H1 (cell line): ENCODE data around the gene STAG2.

Source experiments
- BRCA1 ChIP-seq: IDR thresholded peaks from 2 replicates; pipeline ENCODE4 v1.6.1; 2012; ENCODE audit warnings: low read depth, low read length, improper control_type of control experiment
- CTCF ChIP-seq, 3 experiments: IDR thresholded peaks; 1 replicate in 2 of 3; 2 replicates in 1 of 3; pipeline versions ENCODE4 v1.5.1 to v1.6.1; 2011; ENCODE audit warnings: low read length in 3 of 3, mild to moderate bottlenecking in 3 of 3, inconsistent platforms in 2 of 3, low read depth in 1 of 3, moderate library complexity in 1 of 3; ENCODE audit not compliant: insufficient read depth in 1 of 3; ENCODE audit errors: control extremely low read depth in 1 of 3
- EZH2 ChIP-seq: fragments of 200-600 bp; sonication (generic); IDR thresholded peaks from 2 replicates; pipeline ENCODE4 v1.7.1; 2012; ENCODE audit warnings: low read depth, mild to moderate bottlenecking, moderate library complexity, low read length, inconsistent platforms; ENCODE audit not compliant: severe bottlenecking
- HDAC2 ChIP-seq, 2 experiments: fragments of 300-600 bp in 1 of 2; sonication (generic) in 1 of 2; IDR thresholded peaks; 2 replicates each; pipeline ENCODE4 v1.6.1; 2011 to 2012; ENCODE audit warnings: low read depth in 2 of 2, low read length in 2 of 2, mild to moderate bottlenecking in 2 of 2, moderate library complexity in 2 of 2, borderline replicate concordance in 1 of 2, inconsistent platforms in 1 of 2
- JUN ChIP-seq: IDR thresholded peaks from 2 replicates; pipeline ENCODE4 v1.6.1; 2011; ENCODE audit warnings: low read depth, mild to moderate bottlenecking, improper control_type of control experiment, low read length
- NRF1 ChIP-seq: IDR thresholded peaks from 2 replicates; pipeline ENCODE4 v1.6.1; 2011; ENCODE audit warnings: mild to moderate bottlenecking, low read depth, low read length, improper control_type of control experiment
- POLR2A ChIP-seq, 2 experiments: IDR thresholded peaks; 1 replicate in 1 of 2; 2 replicates in 1 of 2; pipeline ENCODE4 v1.6.1; 2011; ENCODE audit warnings: low read depth in 2 of 2, low read length in 2 of 2, mild to moderate bottlenecking in 2 of 2; ENCODE audit errors: control extremely low read depth in 1 of 2
- RXRA ChIP-seq: IDR thresholded peaks from 2 replicates; pipeline ENCODE4 v1.6.1; 2011; ENCODE audit warnings: low read depth, mild to moderate bottlenecking, low read length, moderate library complexity; ENCODE audit not compliant: insufficient read depth
- USF2 ChIP-seq: IDR thresholded peaks from 2 replicates; pipeline ENCODE4 v1.6.1; 2011; ENCODE audit warnings: low read length, improper control_type of control experiment

- TF ChIP-seq CTCF (IDR thresholded peaks at IDR 0.05; ENCODE audit: control extremely low read depth in 1 of 3, insufficient read depth in 1 of 3, low read depth in 1 of 3, low read length in 3 of 3) (no peak), HDAC2 (IDR thresholded peaks at IDR 0.05; ENCODE audit: borderline replicate concordance in 1 of 2, low read depth in 2 of 2, low read length in 2 of 2) (no peak), RXRA (no peak), NRF1 (no peak), EZH2 (no peak), BRCA1 (no peak), USF2 (no peak), POLR2A (IDR thresholded peaks at IDR 0.05; ENCODE audit: control extremely low read depth in 1 of 2, low read depth in 2 of 2, low read length in 2 of 2) (no peak), JUN (no peak)
Observed at GRCh38 chrX:124093222-124093621, 131.7 kb downstream of the STAG2 start.
